ENCODE data around the gene CD248. TPM values are rescaled to one million over a fixed set of nuclear protein-coding genes. Genes with fewer than 3 reads are reported as not detected.

Gene CD248
- total and polyA plus RNA-seq, 12 donors = 5.3 to 44.4 (median 10.0) TPM

DNA sequence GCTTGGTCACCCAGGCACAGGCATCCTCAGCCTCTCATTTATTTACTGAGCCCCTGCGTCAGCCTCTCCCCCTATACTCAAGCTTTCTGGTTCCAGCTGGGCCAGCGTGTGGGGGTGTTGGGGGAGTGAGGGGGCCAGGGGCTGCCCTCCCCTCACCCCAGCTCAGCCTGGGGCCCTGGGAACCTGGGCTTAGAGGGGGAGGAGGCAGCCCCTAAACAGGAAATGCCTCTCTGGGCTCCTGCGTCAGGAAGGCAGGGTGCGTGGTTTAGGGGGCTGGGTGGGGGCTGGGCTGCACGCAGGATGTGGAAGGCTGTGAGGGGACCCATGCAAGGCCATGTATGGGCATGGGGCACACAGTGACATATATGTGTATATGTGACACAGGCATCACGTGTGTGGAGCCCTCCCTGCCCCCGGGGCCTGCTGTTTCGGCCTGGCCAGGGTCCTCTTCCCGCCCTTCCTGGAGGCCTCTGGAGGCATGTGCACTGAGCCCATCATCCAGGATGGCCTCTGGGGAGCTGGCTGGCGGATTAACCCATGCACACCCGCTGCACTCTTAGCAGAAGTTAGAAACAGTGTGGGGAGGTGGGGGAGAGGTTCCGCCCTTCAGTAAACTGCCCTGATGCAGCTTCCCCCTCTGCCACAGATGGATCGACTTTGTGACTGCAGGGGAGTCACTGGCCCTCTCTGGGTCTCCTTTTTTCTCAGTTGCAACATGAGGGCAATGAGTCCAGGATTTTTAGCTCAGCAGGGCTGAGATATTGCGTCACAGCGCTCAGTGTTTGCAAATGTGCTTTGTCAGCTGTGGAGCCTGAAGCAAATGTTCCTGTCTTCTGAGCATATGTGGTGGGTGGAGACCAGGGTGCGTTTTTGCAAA, 1.1 kb upstream of the CD248 start:
- Histone ChIP-seq H3K4me3 (peak overlapping the region in 6 of 10 donors; percentile 54 to 76 (median 62)), H3K27ac (peak overlapping the region; percentile 77 to 92 (median 86))
- WGBS, 2 donors = 38 to 39% methylated on average over 16 of the region's 16 CpGs

DNA sequence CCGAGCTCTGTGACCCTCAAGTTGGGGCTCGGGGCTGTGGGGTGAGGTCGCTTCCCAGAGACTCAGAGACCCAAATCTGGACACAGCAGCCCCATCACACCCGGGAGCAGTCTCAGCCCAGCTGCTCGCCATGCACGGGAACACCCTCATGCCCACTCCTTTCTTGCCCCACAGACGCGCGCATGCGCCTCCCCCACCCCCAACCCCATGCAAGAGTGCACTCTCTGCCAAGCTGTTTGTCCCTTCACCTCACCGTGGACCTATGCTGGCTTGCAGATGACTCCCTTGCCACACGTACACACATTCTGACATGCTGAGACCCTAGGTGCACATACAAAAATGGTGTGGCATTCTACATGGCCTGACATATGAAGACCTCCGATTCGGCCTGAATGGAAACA, 478 bp upstream of the CD248 start:
- H3K36me3 ChIP-seq = no peaks in the 10 kb centered on the region

More for the DNA sequence above, 1.1 kb upstream of the CD248 start:
- Histone ChIP-seq H3K9me3 (no peaks in the 10 kb centered on the region), H3K27me3 (peaks cover 0 to 6% (median 0%) of the 10 kb centered on the region in 7 donors), H3K4me1 (peaks cover 15 to 62% (median 34%) of the 10 kb centered on the region in 9 donors), H3K36me3 (no peaks in the 10 kb centered on the region)
- TF ChIP-seq, protein P1, sequence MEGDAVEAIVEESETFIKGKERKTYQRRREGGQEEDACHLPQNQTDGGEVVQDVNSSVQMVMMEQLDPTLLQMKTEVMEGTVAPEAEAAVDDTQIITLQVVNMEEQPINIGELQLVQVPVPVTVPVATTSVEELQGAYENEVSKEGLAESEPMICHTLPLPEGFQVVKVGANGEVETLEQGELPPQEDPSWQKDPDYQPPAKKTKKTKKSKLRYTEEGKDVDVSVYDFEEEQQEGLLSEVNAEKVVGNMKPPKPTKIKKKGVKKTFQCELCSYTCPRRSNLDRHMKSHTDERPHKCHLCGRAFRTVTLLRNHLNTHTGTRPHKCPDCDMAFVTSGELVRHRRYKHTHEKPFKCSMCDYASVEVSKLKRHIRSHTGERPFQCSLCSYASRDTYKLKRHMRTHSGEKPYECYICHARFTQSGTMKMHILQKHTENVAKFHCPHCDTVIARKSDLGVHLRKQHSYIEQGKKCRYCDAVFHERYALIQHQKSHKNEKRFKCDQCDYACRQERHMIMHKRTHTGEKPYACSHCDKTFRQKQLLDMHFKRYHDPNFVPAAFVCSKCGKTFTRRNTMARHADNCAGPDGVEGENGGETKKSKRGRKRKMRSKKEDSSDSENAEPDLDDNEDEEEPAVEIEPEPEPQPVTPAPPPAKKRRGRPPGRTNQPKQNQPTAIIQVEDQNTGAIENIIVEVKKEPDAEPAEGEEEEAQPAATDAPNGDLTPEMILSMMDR (IDR thresholded peaks at IDR 0.05) = no peak
- DNase-seq = peak in 1 of 2 donors; percentile 63
- peak in 7 of 8 donors; percentile 4 to 43 (median 14) for ATAC-seq
- intact Hi-C loops (cut with DNase I) = loop anchor here in 1 of 10 donors (10.0 kb wide), 1 partner anchor 67 kb away; no protein-coding TSS in a partner anchor

DNA sequence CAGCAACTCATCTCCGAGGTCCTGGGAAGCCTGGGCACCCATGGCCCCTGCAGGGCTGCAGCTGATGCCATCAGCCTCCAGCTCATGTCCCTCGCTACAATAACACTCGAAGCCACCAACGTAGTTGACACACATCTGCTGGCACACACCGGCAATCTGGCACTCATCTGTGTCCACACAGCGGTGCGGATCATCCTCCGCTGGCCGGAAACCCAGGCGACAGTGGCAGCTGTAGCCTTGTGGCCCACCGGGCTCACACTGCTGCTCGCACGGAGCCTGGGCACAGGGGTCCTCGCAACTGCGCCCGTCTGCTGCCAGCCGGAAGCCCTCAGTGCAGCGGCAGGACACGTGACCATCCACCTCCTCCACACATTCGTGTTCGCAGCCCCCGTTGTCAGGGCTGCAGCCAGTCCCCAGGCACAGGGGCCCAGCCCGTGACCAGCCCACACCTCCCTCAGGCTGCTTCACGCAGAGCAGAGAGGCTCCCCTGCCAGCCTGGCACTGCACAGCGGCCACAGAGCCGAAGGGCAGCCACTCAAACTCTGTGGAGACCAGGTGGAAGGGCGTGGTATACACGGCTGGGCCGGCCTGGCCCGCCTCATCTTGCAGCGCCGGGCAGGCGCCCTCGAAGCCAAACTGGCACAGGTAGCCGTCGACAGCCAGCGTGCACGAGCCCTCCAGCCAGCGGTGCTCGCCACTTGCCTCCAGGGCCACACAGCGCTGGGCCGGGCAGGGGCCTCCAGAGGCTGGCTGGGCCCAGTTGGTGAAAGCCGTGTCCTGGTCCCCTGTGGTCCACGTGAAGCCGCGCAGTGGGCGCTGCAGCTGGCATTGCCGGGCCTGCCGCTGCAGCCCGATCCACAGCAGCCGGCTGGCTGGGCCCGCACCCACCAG, 678 bp downstream of the CD248 start:
- peaks cover 0 to 6% (median 0%) of the 10 kb centered on the region in 7 donors for H3K27me3 ChIP-seq
- ATAC-seq = no peak
- peaks cover 15 to 58% (median 41%) of the 10 kb centered on the region in 9 donors for H3K4me1 ChIP-seq
- TF ChIP-seq, protein P1 (IDR thresholded peaks at IDR 0.05) = no peak
- 59 to 73% methylated on average over 52 of the region's 52 CpGs for WGBS, 2 donors
- peak overlapping the region; percentile 77 to 92 (median 86) for H3K27ac ChIP-seq
- peak overlapping the region; percentile 25 to 76 (median 60) for H3K4me3 ChIP-seq
- intact Hi-C loops (cut with DNase I) = loop anchor here in 1 of 10 donors (10.0 kb wide), 1 partner anchor 69 kb away; no protein-coding TSS in a partner anchor
- no peak for DNase-seq
- no peaks in the 10 kb centered on the region for H3K9me3 ChIP-seq
- H3K36me3 ChIP-seq = no peaks in the 10 kb centered on the region

More for the DNA sequence above, 478 bp upstream of the CD248 start:
- Histone ChIP-seq H3K9me3 (no peaks in the 10 kb centered on the region), H3K4me3 (peak overlapping the region in 9 of 10 donors; percentile 46 to 76 (median 60)), H3K4me1 (peaks cover 15 to 61% (median 36%) of the 10 kb centered on the region in 9 donors), H3K27me3 (peaks cover 0 to 6% (median 0%) of the 10 kb centered on the region in 7 donors), H3K27ac (peak overlapping the region; percentile 77 to 92 (median 86))
- DNase-seq = peak; percentile 62 to 73
- 1 to 6% methylated on average over 14 of the region's 14 CpGs for WGBS, 2 donors
- TF ChIP-seq, protein P1 (IDR thresholded peaks at IDR 0.05) = no peak
- intact Hi-C loops (cut with DNase I) = loop anchor here in 1 of 10 donors (10.0 kb wide), 1 partner anchor 67 kb away; no protein-coding TSS in a partner anchor
- ATAC-seq = peak; percentile 6 to 36 (median 24)
